K562 (cell line): Measurements from ENCODE around the gene PDPK1. TPM values are rescaled to one million over a fixed set of nuclear protein-coding genes. Genes with fewer than 3 reads are reported as not detected.

Experiments
- CBX2 ChIP-seq: fragments of 200-600 bp; sonication (generic); IDR thresholded peaks from one replicate; pipeline ENCODE4 v1.6.1; 2012; ENCODE audit warnings: mild to moderate bottlenecking, low read length, inconsistent platforms; ENCODE audit not compliant: insufficient read depth, poor library complexity, severe bottlenecking
- FOXK1 ChIP-seq: sonication (generic); formaldehyde crosslinking; IDR thresholded peaks from 2 replicates; pipeline ENCODE4 v1.8.0; 2022; ENCODE audit warnings: missing genetic modification reagents, mild to moderate bottlenecking, borderline replicate concordance
- KLF10 ChIP-seq: fragments of 250-450 bp; sonication (Bioruptor Pico); IDR thresholded peaks from 2 replicates; pipeline ENCODE4 v1.6.1; 2021; ENCODE audit warnings: matching md5 sums
- L3MBTL2 ChIP-seq: fragments of 450-650 bp; IDR thresholded peaks from 2 replicates; pipeline ENCODE4 v1.6.1; 2016; ENCODE audit warnings: mild to moderate bottlenecking, moderate library complexity
- MEF2A ChIP-seq: IDR thresholded peaks from 2 replicates; pipeline ENCODE4 v1.6.1; 2011; ENCODE audit warnings: low read depth, mild to moderate bottlenecking, low read length, moderate library complexity; ENCODE audit not compliant: control insufficient read depth
- NBN ChIP-seq: fragments of 450-650 bp; IDR thresholded peaks from 2 replicates; pipeline ENCODE4 v1.6.1; 2016; ENCODE audit warnings: low read depth, mild to moderate bottlenecking
- RBM25 ChIP-seq: fragments of 200-400 bp; formaldehyde crosslinking; IDR thresholded peaks from 2 replicates; pipeline ENCODE4 v1.6.1; 2018; ENCODE audit warnings: low read length, low read depth, moderate library complexity; ENCODE audit not compliant: severe bottlenecking
- SOX6 ChIP-seq: fragments of 450-650 bp; IDR thresholded peaks from 2 replicates; pipeline ENCODE4 v1.6.1; 2014; ENCODE audit warnings: mild to moderate bottlenecking
- WHSC1 ChIP-seq: IDR thresholded peaks from one replicate; pipeline ENCODE4 v1.6.1; 2012; ENCODE audit warnings: low read length, control low read depth, inconsistent platforms
- ZBTB1 ChIP-seq: sonication (generic); formaldehyde crosslinking; IDR thresholded peaks from 2 replicates; pipeline ENCODE4 v1.8.1; 2023; ENCODE audit warnings: missing genetic modification reagents, low read depth, mild to moderate bottlenecking, borderline replicate concordance
- ZBTB17 ChIP-seq: fragments of 450-650 bp; formaldehyde crosslinking; IDR thresholded peaks from 2 replicates; pipeline ENCODE4 v1.4.0; 2020; ENCODE audit warnings: mild to moderate bottlenecking
- polyA plus RNA-seq, 8 experiments: library from polyadenylated mRNA; depleted of rRNA in 4 of 8; stranded (reverse) in 5 of 8; unstranded in 3 of 8; fragments of >200 nt; fragmentation: Nextera tagmentation in 2 of 8; fragmentation: Illumina TruSeq in 1 of 8; extraction: Ambion mirVana in 2 of 8; extraction: Trizol in 1 of 8; gene quantifications; 2 replicates each; pipeline versions ENCODE4 v1.2.1 to v1.2.3, GENCODE V29; 2011 to 2014; ENCODE audit warnings: inconsistent platforms in 1 of 8, missing spikeins in 1 of 8
- total RNA-seq, 7 experiments: library from RNA; depleted of rRNA in 6 of 7; stranded (reverse); fragments of >200 nt in 6 of 7; fragmentation: Illumina TruSeq in 2 of 7; extraction: Trizol in 2 of 7; gene quantifications; 2 replicates each; pipeline versions ENCODE4 v1.2.1 to v1.2.3, GENCODE V29; 2011 to 2021; ENCODE audit warnings: low replicate concordance in 1 of 7
- TF ChIP-seq, protein P1 (sequence below): fragments of 250-450 bp; sonication (Bioruptor Pico); IDR thresholded peaks from 2 replicates; pipeline ENCODE4 v1.5.0; 2022; ENCODE audit warnings: mild to moderate bottlenecking
- TF ChIP-seq, protein P2 (sequence below): sonication (generic); formaldehyde crosslinking; IDR thresholded peaks from 2 replicates; pipeline ENCODE4 v1.8.0; 2022; ENCODE audit warnings: mild to moderate bottlenecking, missing genetic modification reagents, borderline replicate concordance
- TF ChIP-seq, protein P3 (sequence below): fragments of 450-650 bp; IDR thresholded peaks from 2 replicates; pipeline ENCODE4 v1.6.1; 2018; ENCODE audit not compliant: partially characterized antibody
- TF ChIP-seq, protein P4 (sequence below): fragments of 250-450 bp; sonication (Bioruptor Pico); IDR thresholded peaks from 2 replicates; pipeline ENCODE4 v1.5.0; 2021; ENCODE audit warnings: mild to moderate bottlenecking, moderate library complexity

PDPK1 gene
- total and polyA plus RNA-seq, 9 of the 15 experiments (the other 6 are each of a cell fraction or from before 2014, with no cell fraction given) = 4.0 to 37.2 (median 18.7) TPM

DNA sequence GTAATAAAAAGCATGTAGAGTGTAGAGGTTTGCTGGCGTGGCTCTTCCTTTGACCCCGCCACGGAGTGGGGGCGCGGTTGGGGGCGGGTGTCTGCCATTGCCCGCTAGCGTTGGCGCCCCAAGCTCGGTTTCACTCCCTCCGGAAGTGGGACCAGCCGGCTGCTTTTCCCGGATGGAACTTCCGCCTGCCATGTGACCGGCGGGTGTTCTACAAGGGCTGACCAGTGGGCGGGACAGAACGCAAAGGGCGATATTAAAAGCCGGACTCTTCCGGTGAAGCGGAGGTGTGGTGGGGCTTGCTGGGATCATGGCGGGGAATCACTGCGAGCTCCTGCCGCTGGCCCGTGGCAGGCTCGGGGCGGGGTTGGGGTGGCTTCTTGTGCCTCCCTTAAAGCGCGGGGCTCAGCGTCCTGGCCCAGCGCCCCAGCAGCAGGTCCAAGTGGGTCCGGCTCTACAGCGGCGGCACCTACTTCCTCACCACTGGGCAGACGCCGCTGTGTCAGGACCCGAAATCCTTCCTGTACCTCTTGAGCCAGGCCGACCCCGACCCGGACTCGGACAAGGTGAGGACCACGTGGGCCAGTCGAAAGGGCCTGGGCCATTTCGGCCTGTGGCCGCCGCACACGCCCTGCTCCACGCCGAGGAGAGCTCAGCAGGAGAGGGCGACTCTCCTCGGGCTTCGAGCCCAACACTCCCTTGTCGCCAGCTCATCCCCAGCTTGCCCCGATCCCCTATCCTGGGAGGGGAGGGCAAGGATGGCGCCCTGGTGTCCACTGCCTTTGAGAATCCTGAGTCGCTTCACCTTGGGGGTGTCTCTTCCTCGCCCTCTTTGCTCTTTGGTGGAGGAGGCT is 65.6 kb downstream of the PDPK1 start (continued):
- TF ChIP-seq, protein P1, sequence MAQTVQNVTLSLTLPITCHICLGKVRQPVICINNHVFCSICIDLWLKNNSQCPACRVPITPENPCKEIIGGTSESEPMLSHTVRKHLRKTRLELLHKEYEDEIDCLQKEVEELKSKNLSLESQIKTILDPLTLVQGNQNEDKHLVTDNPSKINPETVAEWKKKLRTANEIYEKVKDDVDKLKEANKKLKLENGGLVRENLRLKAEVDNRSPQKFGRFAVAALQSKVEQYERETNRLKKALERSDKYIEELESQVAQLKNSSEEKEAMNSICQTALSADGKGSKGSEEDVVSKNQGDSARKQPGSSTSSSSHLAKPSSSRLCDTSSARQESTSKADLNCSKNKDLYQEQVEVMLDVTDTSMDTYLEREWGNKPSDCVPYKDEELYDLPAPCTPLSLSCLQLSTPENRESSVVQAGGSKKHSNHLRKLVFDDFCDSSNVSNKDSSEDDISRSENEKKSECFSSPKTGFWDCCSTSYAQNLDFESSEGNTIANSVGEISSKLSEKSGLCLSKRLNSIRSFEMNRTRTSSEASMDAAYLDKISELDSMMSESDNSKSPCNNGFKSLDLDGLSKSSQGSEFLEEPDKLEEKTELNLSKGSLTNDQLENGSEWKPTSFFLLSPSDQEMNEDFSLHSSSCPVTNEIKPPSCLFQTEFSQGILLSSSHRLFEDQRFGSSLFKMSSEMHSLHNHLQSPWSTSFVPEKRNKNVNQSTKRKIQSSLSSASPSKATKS (CRISPR knock-in tag) = no peak
- TF ChIP-seq SOX6 (peak; percentile 78), FOXK1 (no peak), CBX2 (no peak), MEF2A (peak; percentile 45; the same call in 1 of the 2 replicates), WHSC1 (no peak), ZBTB1 (no peak), NBN (peak; percentile 58; the same call in 1 of the 2 replicates), ZBTB17 (CRISPR knock-in tag) (peak; percentile 66; the same call in 1 of the 2 replicates), L3MBTL2 (peak; percentile 79), RBM25 (no peak), KLF10 (CRISPR knock-in tag) (no peak)
- TF ChIP-seq, protein P2, sequence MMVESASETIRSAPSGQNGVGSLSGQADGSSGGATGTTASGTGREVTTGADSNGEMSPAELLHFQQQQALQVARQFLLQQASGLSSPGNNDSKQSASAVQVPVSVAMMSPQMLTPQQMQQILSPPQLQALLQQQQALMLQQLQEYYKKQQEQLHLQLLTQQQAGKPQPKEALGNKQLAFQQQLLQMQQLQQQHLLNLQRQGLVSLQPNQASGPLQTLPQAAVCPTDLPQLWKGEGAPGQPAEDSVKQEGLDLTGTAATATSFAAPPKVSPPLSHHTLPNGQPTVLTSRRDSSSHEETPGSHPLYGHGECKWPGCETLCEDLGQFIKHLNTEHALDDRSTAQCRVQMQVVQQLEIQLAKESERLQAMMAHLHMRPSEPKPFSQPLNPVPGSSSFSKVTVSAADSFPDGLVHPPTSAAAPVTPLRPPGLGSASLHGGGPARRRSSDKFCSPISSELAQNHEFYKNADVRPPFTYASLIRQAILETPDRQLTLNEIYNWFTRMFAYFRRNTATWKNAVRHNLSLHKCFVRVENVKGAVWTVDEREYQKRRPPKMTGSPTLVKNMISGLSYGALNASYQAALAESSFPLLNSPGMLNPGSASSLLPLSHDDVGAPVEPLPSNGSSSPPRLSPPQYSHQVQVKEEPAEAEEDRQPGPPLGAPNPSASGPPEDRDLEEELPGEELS (CRISPR knock-in tag) = no peak
- TF ChIP-seq, protein P3, sequence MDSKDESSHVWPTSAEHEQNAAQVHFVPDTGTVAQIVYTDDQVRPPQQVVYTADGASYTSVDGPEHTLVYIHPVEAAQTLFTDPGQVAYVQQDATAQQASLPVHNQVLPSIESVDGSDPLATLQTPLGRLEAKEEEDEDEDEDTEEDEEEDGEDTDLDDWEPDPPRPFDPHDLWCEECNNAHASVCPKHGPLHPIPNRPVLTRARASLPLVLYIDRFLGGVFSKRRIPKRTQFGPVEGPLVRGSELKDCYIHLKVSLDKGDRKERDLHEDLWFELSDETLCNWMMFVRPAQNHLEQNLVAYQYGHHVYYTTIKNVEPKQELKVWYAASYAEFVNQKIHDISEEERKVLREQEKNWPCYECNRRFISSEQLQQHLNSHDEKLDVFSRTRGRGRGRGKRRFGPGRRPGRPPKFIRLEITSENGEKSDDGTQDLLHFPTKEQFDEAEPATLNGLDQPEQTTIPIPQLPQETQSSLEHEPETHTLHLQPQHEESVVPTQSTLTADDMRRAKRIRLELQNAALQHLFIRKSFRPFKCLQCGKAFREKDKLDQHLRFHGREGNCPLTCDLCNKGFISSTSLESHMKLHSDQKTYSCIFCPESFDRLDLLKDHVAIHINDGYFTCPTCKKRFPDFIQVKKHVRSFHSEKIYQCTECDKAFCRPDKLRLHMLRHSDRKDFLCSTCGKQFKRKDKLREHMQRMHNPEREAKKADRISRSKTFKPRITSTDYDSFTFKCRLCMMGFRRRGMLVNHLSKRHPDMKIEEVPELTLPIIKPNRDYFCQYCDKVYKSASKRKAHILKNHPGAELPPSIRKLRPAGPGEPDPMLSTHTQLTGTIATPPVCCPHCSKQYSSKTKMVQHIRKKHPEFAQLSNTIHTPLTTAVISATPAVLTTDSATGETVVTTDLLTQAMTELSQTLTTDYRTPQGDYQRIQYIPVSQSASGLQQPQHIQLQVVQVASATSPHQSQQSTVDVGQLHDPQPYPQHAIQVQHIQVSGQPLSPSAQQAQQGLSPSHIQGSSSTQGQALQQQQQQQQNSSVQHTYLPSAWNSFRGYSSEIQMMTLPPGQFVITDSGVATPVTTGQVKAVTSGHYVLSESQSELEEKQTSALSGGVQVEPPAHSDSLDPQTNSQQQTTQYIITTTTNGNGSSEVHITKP = peak; percentile 37
- TF ChIP-seq, protein P4, sequence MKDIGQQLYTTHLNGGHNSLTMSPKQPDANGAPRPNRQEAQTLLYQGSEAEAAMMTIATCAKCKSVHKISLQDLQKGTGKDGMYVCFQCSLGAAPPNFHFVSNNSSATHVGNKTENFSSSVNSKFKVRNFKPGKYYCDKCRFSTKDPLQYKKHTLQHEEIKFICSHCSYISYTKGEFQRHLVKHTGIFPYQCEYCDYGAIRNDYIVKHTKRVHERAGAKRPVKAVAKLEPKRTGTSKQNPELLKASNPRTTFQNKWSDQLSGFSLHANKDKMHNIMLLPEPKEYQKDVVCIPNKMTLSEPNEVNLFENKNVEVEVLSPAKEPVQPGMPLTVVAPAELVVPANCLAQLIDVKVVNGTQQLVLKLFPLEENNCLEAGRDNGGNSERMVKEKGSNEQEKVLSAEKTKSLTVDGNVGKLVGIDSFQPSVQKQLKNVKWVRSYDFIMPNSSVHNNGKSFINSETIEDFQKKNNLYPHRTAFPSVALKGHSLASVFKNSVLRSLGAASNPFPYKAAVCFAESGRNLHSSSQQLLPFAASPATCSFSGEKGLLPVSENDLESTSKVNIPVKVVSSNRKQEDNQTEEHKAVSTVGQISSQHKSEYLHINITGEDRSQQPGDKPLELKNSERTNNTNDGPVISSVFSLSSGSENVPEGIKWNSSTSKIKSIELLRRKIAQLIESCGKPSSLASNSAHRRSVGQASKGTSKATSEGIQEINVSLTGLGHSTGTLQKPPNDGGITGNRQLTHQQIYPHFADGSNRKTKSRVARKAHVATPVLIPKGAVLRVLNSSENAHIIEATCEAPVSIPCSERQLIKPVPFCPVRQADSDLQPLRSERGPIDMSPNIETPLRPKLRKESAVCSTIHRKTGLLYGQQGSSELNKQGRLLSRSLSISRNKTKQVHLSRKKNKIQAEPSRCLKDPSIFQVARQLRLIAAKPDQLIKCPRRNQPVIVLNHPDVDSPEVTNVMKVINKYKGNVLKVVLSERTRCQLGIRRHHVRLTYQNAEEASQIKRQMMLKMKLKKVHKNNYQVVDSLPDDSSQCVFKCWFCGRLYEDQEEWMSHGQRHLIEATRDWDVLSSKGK = no peak
